Activated CD8-positive, alpha-beta memory T cell treated with anti-CD3 and anti-CD28 coated beads for 48 hours (primary cell): ENCODE results near the gene SCYL1.

Experiments
- DNase-seq, 3 experiments: peaks; one replicate each; pipeline ENCODE4 v3.0.0-alpha.2; 2020; ENCODE audit warnings: low read depth in 2 of 3, low spot score in 2 of 3

Gene SCYL1

DNA sequence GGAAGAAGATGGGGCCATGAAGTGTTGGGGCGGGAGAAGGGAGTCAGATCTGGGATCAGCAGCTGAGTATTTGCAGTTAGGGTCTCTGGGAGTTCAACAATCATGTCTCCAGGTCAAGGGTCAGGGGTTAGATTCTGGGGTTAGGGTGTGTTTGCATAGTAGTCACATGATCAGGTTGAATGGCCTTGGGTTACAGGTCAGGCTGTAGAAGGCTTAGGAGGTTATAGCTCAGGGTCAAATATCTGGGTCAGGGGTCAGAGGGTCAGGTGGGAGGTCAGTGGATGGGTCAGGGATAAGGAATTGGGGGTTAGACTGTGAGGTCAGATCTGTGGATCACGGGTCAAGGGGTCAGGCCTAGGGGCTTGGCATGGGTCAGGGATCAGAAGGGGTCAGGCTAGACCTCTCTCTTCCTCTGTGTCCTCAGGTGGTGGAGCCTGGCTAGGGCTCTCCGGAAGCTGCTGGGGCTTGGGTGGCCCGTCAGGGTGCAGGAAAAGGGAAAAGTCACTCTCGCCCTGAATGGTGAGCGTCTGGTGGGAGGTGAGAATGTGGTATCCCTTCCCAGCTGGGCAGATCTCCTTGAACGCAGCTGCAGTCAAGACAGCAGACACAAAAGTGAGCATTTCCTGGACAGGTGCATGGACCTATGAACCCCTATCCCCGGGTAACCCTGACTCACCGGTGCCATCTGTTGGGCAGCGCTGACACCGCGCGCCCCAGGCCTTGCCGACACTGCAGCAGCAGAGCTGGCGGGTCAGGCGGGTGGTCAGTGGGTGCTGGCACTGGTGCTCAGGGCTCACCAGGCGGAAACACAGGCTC lies 26.9 kb downstream of the SCYL1 start:
- DNase-seq = no peak

DNA sequence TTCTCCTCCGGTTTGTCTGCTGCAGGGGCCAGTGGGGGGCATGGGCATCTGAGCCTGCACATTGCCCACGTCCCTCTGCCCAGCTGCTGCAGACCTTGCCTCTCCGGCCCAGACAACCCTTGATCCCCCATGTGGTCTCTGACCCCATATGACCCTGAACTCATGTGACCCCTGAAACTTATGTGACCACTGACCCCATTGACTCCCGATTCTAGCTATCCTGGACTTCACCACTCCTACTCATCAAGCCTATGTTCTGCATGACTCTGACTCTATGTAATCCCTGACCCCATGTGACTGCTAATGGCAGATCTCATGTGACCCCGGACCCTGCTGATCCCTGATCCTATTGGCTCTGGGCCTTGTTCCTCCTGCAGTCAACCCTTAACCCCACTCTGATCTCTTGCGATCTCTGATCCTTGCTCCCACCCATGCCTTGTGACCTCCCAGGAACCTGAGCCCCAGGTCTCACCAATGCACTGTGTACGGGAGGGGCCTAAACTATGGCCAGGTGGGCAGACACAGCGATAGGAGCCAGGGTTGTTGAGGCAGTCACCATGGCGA lies 27.6 kb downstream of the SCYL1 start:
- DNase-seq = no peak

DNA sequence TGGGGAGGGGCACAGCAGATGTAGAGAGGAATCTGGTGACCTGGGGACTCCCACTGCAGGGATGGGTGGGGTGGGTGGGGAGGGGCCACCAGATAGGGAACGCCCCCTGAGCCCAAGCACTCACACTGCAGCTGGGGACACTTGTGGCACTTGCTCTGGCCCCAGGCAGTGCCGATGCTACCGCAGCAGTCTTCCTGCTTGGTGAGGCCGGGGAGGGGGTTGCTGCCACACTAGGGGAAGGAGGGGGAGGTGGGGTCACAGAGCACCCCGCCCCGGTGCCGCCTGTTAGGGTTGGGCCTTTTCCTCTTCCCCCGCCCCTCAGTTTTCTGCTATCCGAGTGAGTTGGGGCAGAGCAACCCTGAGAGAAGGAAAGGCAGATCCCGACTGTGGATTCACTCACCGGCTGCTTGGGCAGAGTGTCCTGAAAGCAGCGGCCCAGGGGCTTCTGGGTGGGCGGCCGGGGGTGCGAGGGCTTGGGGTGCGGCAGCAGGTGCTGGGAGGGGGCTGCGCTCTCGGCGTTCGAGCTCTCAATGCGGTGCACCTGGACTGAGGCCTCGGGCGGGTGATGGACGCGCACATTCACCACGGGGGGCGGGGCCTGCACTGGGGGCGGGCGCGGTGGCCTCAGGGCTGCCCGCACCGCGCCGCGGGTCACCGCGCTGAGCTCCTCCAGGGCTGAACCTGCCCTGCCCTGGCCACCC lies 28.6 kb downstream of the SCYL1 start:
- DNase-seq = no peak

DNA sequence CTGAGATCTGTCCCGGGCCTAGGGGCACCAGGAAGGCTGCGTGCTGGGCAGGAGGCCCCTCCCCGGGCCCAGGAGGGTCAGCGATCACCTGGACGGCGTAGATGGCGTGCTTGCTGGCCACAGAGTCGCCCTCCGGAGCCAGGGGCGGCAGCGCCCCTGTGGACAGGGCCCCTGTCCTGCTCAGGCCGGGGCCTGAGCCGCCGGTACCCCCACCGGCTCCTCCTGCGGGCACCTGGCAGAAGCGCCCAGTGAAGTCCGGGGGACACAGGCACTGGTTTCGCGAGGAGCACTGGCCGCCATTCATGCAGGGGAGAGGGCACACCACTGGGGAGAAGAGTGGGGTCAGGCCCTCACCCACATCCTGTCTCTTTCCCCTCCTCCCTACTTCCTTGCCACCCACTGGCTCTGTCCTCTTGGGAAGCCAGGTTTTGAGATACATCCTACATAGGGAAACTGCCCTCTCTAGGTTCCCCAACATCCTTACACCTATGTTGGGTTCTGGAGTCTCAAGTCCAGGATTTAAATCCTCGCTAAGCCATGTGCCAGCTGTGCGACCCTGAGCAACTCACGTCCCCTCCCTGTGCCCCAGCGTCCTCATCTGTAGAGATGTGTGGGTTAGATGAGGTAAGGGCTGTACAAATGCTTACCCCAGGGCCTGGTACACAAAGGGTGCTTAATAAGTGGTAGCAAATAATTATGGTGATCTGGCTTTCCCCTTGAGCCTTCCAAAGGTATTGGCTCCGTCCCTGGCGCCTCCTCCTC lies 29.4 kb downstream of the SCYL1 start:
- no peak for DNase-seq

DNA sequence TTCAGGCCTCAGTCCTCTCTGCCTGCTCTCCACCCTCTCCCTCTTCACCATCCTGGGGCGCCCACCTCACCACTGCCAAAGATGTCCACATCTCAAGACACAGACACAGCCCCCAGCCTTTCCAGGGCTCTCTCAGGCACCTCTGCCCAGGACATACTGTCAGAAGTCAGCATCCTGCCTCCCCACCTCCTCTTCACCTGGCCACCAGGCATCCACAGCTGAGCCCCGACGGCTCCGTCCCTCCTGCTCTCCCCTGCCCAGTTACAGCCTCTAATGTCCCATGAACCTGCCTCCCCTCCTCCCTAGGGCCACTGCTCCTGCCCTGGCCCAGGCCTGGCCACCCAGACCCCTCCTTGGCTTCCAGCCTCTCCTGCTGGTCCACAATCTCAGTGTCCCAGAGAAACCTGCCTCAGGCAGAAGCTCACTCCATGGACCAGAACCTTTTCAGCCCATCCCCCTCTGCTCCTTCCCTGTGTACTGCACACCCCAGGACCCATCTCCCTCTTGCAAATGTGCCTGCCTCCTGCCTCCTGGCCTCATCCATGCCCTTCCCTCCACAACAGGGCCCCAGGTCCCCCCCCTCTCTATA lies 30.1 kb downstream of the SCYL1 start:
- DNase-seq = no peak

DNA sequence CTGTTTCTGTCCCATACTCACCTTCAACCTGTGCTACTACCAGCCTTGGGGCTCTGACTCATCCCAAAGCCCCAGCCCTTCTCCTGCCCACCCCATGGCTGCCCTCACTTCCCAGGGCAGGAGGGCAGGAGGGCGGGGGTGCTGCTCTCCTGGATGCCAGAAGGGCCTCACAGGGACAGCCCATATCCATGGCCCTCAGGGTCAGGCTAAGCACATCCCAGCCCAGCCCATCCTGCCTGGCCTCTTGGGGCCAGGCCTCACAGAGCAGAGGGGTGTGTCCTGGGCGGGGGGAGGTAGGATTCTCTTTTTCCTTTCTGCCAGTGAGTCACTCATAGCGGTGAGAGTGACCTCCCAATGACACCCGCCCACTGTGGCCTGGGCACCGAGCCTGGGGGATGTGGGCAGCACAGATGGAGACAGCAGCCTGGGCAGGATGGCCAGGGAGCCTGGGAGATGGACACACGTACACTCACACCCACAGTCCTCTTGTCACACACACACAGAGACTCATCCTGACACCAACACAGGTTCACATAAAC lies 30.9 kb downstream of the SCYL1 start:
- DNase-seq = no peak

DNA sequence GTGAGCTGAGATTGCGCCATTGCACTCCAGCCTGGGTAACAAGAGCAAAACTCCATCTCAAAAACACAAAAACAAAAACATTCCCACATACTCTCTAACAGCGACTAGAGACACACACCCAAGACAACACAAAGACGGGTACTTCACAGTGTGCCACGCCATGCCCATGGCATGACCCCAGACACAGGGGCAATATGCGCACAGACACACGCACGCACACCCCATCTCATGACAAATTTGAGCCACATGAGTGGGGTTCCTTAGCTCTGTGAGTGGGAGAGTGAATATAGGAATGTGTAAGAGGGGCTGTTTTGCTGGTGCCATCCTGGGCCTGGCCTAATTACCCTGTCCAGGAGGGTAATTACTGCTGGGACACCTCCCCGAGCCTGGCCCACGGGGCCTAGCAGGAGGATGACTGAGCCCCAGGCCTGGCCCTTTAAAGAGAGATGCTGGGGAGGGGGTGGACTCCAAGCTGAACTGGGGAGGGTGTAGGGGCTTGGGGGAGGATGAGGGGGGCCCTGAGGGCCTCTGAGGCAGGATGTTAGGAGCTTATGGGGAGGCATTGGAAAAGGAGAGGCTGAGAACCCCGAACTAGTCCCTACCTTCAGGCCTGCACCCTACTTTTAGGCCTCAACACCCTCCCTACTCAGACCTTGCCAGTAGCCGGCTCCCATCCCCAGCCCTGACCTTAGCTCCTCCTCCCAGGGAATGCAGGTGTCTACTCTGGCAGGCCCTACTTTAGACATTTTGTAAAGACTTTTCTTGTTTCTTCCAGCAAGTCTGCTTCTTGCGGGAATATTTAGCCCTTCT lies 31.8 kb downstream of the SCYL1 start:
- no peak for DNase-seq

DNA sequence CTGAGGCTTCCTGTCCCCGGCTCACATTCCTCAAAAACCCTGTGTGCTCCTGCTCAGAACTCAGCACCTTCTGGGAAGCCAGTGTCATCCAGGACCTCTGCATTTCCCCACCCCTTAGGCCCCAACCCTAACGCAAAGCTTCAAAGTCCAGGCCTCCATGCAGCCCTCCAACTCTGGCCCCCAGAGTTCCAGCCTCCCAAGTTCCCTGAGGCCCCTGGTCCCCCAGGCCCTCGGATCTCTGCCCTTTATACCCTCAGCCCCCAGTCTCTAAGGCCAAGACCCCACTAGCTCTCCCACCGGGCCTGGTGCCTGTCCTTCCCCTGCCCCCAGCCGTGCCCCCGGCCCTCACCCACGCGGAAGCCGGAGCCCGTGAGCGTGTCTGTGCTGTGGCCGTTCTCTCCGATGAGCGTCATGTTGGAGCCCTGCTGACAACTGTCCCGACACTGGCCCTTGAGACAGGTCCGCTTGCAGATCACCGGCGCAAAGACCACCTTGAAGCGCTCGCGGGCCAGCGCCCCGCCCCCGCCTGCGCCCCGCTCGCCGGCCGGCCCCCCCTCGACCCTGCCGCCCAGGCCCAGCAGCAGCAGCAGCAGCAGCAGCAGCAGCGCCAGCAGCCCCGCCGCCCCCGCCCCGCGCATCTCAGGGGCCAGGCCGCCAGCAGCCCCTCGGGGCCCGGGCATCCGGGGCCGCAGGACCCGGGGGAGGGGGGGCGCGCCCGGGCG lies 32.6 kb downstream of the SCYL1 start:
- no peak for DNase-seq

DNA sequence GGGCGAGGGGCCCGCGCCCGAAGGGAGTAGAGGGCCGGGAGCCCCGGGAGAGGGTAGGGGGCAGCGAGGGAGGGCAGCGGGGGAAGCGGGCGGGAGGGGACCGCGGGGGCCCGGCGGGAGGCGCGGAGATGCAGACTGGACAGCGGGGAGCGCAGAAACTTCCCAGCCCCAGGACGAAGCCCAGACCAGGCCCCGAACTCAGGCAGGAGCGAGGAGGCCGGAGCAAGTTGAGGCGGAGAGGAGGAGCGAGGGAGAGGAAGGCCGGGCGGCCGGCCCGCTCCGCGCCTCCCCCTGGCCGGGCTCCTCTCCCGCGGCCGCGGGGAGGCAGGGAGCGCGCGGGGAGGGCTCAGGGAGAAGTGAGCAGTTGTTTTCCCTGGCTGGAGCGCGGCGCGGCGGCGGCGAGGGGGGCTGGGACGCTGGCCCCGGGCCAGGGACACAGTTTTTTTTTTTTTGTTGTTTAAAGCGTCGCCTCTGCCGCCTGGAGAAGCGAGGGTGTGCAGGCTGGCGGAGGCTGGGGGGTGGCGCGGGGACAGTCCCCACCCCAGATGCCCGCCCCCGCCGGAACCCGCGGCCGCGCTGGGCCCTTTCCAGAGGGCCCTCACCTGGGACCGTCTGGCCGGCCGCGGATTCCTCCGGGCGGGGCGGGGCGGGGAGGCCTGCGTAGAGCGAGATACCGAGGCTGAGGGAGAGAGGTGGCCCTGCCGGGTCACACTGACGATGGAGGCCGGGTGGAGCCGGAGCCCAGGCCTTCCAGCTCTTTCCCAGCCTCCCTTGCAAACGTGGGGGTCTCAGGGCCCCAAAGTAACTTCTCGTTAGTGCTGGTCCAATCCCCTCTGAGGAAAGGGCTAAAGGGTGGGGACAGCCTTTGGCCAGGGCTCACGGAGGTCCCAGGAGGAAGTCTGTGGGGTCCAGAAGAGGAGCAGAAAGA lies 33.4 kb downstream of the SCYL1 start, which contains the start of gene LTBP3:
TSS of gene LTBP3 (minus strand) at position 358 of the 928 bp plus-strand sequence. CDS start 400 bp downstream, outside the sequence.
- no peak for DNase-seq

DNA sequence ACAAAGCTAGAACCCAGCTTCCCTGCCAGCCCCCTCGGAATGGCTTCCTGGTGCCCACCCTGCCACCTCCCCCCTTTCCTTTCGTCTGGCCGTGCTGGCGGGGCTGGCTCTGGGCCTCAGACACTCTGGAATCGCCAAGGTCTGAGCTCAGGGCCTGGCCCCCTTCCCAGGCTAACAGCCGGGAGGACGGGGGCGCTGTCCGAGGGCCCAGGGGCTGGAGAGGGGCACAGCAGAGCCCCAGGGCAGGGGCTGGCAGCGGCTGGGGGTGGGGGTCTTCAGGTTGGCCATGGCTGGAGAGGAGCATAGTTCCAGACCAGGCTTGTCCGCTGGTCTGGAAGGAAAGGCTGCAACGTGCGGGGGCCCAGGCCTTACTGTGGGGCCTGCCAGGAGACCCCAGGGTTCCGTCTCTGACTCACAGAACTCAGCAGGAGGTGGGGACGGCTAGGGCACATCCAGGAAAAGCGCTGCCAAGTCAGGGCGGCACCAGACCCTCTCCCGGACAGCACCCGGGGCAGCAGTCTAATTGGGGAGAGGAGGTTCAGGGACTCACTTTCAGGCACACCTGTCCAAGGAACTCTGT lies 34.1 kb downstream of the SCYL1 start:
- DNase-seq = no peak

DNA sequence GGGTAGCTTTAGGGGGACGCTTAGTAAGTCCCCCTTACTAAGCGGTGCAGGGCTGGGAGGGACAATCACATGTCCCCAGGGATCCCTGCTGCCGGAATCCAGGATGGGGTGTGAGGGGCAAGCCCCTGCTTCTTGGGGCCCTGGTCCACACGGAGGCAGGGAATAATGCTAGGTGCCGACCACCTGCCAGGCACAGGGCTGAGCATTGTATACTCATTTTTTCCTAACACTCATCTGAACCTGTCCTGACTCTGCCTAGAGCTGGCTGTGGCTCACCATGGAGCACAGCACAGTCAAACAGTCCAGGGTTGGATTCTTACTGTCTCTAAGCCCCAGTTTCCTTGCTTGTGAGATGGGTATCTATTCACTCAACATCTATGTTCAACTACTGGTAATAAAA lies 34.7 kb downstream of the SCYL1 start:
- no peak for DNase-seq

DNA sequence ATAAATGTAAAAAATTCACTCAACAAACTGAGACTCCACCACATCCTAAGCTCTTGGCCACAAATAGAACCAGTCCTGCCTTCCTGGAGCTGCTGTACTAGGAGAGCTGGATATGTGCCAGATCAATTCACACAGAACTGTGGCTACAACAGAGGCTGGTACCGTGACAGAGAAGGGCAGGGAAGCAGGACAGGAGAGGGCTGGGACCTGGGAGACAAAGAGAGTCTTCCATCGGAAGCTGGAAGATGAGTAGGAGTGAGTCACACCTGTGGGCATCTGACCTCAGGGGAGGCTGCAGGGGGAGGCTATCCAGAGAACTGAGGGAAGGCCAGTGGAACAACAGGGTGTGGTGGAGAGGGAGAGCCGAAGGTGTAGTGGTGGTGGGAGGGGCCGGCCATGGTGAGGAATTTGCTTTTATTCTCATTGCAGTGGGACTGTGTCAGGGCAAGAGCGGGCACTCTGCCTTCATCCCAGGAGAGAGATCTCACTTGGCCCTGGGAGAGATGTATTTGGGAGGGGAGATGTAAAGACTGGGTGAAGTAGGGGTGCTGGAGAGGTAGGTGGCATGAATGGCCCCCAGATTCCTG lies 35.2 kb downstream of the SCYL1 start:
- no peak for DNase-seq

DNA sequence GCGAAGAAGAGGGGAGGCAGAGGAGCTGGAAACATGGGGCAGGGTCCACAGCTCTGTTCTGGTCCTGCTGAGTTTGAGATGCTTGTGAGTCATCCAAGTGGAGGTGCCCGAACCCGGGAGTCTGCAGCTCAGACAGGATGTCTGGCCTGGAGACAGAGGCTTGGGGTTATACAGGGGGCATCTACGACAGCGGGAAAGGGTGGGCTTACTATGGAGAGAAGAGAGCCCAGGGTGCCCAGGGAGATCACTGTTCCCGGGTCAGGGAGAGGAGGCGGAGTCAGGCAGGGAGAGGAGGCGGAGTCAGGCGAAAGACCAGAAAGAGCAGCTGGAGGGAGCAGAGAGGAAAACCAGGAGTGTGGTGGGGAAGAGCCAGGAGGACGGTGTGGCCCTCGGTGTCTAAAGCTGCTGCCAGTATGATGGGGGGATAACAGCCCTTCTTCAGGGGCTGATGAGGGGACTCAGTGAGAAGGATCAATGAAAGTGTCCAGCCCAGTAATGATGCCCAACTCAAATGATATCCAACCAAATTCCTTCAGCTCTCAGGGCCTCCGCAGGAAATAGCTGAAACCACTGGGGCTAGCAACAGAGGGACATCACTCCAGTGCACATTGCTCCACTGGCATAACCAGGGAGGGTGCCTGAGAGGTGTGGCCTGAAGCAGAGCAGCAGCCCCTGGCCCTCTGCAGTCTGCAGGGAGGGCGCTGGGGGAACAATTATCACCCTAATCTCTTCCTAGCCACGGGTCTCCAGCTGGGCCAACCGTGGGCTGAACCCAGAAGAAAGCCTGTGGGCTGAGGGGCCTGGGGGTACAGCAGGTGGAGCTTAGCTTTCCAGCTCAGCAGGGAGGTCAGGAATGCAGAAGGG lies 35.9 kb downstream of the SCYL1 start:
- no peak for DNase-seq

DNA sequence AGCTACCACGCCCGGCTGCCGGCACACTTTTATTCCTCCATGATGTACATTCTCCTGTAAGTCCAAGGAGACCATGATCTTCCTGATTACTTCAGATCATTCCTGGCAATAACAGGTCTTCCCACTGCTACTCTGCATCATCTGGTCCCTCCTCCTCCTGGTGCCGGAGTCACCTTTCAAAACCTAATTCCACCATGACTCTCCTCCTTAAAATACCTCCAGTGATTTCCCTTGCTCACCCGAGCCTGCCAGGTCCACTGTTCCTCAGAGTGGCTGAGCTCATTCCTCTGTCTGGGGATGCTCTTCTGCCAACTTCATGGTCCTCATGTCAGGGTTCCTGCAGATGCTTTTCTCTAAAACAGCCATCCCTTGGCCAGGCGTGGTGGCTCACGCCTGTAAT lies 37.1 kb downstream of the SCYL1 start:
- no peak for DNase-seq

DNA sequence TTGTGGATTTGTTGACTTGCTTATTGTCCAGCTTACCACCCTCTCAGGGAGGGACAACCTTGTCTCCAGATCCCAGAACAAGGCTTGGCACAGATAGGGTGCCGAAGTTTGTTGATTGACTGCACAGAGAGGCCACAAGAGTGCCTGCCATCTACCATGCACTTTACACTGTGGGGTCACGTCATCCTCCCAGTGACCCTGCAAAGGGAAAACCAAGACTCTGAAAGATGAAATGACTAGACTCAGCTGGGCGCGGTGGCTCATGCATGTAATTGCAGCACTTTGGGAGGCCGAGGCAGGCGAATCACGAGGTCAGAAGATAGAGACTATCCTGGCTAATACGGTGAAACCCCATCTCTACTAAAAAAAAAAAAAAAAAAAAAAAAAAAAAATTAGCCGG lies 37.9 kb downstream of the SCYL1 start:
- no peak for DNase-seq

DNA sequence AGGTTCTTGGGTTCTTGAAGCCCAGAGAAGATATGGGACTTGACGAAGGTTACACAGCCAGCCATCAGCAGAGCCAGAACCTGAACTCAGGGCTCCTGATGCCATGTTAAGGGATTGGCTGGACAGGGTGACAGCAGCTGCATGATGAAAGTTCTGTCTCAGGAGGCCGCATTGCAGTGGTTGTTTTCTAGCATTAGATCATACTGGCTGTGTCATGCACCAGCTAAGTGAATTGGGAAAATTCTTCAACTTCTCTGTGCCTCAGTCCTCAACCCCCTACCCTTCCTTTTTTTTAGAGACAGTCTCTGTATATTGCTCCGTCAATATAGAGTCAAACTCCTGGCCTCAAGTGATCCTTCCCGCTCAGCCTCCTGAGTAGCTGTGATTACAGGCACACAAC lies 38.7 kb downstream of the SCYL1 start:
- no peak for DNase-seq
